ENCODE measurements around the gene PARN.

DNA sequence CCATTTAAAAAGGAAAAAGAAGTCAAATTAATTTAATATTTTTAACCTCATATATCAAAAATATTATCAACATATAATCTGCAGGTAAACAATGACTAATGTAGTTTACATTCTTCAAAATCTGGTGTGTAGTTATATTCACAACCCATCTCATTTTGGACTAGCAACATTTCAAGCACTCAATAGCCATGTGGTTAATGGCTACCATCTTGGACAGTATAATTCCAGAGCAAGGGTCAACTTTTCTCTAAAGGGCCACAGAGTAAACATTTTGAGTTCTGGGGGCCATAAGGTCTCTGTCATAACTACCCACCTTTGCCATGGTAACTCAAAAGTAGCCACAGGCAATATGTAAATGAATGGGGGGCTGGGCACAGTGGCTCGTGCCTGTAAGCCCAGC lies 153.9 kb downstream of the PARN start:
- TF ChIP-seq POLR2A (IDR thresholded peaks at IDR 0.05) (no peak), CTCF (IDR thresholded peaks at IDR 0.05) (no peak)

Data from body of pancreas (tissue), 4 donors.